ENCODE data around the gene CD81. TPM values are rescaled to one million over a fixed set of nuclear protein-coding genes. Genes with fewer than 3 reads are reported as not detected.

CD81 gene
- total RNA-seq, 1 donor from 2014 or later = 347 TPM

DNA sequence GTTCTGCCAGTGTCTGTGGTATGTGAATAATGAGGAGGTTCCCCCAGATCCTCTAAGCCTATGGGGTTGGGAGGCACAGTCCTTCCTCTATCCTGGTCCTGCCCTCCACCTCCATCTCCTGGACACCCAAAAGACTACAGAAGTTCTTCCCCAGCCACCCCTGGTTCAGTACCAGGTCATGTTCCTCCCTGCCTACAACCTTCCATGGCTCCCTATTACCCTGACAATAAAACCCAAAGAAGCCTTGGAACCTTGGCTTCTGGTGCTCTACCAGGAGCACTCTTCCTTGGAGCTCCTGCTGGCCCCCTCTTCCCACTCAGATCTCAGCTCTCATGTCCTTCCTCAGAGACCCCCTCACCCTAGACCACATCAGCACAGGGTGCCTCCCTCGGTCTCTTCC lies 54.3 kb downstream of the CD81 start:
- peaks cover 5% of the 10 kb centered on the region for H3K27me3 Mint-ChIP-seq (ENCODE audit: unreplicated experiment)
- H3K9me3 Mint-ChIP-seq (ENCODE audit: unreplicated experiment) = peaks cover 7% of the 10 kb centered on the region
- H3K4me1 Mint-ChIP-seq (ENCODE audit: low read depth, unreplicated experiment) = no peaks in the 10 kb centered on the region
- H3K27ac Mint-ChIP-seq (ENCODE audit: unreplicated experiment) = no peak overlapping the region
- H3K36me3 Mint-ChIP-seq (ENCODE audit: unreplicated experiment) = no peaks in the 10 kb centered on the region
- TF ChIP-seq, protein P1, sequence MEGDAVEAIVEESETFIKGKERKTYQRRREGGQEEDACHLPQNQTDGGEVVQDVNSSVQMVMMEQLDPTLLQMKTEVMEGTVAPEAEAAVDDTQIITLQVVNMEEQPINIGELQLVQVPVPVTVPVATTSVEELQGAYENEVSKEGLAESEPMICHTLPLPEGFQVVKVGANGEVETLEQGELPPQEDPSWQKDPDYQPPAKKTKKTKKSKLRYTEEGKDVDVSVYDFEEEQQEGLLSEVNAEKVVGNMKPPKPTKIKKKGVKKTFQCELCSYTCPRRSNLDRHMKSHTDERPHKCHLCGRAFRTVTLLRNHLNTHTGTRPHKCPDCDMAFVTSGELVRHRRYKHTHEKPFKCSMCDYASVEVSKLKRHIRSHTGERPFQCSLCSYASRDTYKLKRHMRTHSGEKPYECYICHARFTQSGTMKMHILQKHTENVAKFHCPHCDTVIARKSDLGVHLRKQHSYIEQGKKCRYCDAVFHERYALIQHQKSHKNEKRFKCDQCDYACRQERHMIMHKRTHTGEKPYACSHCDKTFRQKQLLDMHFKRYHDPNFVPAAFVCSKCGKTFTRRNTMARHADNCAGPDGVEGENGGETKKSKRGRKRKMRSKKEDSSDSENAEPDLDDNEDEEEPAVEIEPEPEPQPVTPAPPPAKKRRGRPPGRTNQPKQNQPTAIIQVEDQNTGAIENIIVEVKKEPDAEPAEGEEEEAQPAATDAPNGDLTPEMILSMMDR (IDR thresholded peaks at IDR 0.05; ENCODE audit: partially characterized antibody, unreplicated experiment) = no peak
- no peak overlapping the region for H3K4me3 Mint-ChIP-seq (ENCODE audit: unreplicated experiment)
- DNase-seq = no peak

DNA sequence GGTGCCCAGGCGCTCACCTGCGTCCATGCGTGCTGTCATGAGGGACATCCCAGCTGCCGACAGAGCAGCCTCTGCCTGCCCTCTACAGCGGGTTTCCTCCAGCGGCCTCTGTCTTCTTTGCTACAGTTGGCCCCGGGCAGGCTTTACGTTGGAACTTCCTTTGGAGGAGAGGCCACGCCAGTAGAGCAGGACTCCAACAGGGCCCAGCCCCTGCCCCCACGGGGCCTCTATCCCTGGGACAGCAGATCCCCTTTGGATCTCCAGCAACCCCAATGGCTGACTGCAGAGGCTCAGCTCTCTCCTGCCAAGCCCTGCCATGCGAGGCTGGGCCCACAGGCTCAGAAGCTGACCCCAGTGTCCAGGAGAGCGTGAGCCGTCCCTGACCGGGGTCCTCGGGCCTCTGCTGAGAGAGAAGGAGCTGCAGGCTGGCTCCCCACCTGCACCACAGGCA lies 55.1 kb downstream of the CD81 start:
- Mint-ChIP-seq H3K9me3 (ENCODE audit: unreplicated experiment) (peaks cover 7% of the 10 kb centered on the region), H3K4me1 (ENCODE audit: low read depth, unreplicated experiment) (no peaks in the 10 kb centered on the region), H3K4me3 (ENCODE audit: unreplicated experiment) (no peak overlapping the region), H3K36me3 (ENCODE audit: unreplicated experiment) (no peaks in the 10 kb centered on the region), H3K27me3 (ENCODE audit: unreplicated experiment) (peaks cover 5% of the 10 kb centered on the region), H3K27ac (ENCODE audit: unreplicated experiment) (no peak overlapping the region)
- TF ChIP-seq, protein P1 (IDR thresholded peaks at IDR 0.05; ENCODE audit: partially characterized antibody, unreplicated experiment) = no peak
- peak; percentile 12 for DNase-seq

DNA sequence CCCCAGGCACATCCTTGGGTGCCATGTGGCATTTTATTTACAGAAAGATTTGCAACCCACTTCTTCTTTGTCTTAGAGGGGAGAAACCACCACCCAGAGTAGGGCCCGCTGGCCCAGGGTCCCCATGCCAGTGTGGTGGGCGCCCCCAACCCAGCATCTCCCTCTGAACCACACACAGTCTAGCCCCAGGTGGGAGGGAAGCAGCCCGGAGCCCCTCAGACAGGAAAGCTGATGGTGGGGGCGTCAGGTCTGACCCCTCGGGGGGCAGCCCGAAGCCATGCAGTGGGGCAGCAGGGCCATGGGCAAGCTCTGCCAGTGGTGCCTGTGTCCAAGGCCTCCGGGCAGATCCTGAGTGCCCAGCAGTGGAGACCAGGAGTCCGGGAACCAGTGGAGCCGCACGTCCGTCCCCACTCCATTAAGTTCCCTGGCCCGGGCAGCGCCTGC lies 55.5 kb downstream of the CD81 start:
- Mint-ChIP-seq H3K4me1 (ENCODE audit: low read depth, unreplicated experiment) (no peaks in the 10 kb centered on the region), H3K9me3 (ENCODE audit: unreplicated experiment) (peaks cover 7% of the 10 kb centered on the region), H3K36me3 (ENCODE audit: unreplicated experiment) (no peaks in the 10 kb centered on the region), H3K27ac (ENCODE audit: unreplicated experiment) (no peak overlapping the region), H3K27me3 (ENCODE audit: unreplicated experiment) (peaks cover 9% of the 10 kb centered on the region), H3K4me3 (ENCODE audit: unreplicated experiment) (no peak overlapping the region)
- TF ChIP-seq, protein P1 (IDR thresholded peaks at IDR 0.05; ENCODE audit: partially characterized antibody, unreplicated experiment) = no peak
- DNase-seq = peak; percentile 7

DNA sequence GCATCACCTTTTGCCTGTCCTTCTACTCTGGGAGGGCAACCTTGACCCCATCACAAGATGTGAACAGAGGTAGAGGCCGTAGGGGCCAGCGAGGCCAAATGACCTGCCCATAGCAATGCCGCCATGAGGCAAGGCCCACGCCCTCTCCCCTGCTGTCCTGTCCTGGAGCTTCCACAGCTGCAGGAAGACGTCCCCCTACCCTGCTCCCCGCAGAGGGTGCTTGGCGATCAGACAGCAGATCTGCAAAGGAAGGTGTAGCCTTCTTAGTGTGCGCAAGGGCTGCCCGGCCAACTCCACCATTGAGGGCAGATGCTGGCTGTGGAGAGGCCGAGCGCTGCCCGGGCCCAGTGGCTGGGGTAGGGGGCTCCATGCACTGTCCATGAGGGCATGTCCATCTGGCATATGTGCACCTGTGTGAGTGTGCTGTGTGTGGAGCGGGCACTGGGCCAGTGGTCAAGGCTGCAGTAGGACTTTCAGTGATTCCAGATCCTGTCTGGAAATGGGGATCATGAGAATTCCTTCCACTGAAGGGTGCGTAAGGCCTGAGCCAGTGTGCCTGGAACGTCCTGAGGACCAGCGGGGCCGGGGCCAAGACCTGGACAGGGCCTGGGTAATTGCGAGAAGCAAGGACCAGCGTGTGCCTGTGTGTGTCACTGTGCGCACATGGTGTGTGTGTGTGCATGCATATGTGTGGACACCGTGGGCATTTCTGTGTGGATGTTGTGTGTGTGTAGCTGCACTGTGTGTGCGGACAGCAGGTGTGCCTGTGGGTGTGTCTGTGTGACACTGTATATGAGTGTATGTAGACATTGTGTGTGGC lies 56.2 kb downstream of the CD81 start:
- H3K27me3 Mint-ChIP-seq (ENCODE audit: unreplicated experiment) = peaks cover 9% of the 10 kb centered on the region
- peaks cover 7% of the 10 kb centered on the region for H3K9me3 Mint-ChIP-seq (ENCODE audit: unreplicated experiment)

More for the DNA sequence above, 56.2 kb downstream of the CD81 start:
- Mint-ChIP-seq H3K27ac (ENCODE audit: unreplicated experiment) (no peak overlapping the region), H3K4me1 (ENCODE audit: low read depth, unreplicated experiment) (no peaks in the 10 kb centered on the region), H3K4me3 (ENCODE audit: unreplicated experiment) (no peak overlapping the region), H3K36me3 (ENCODE audit: unreplicated experiment) (no peaks in the 10 kb centered on the region)
- peak; percentile 14 for DNase-seq
- TF ChIP-seq, protein P1 (IDR thresholded peaks at IDR 0.05; ENCODE audit: partially characterized antibody, unreplicated experiment) = no peak

All from glutamatergic neuron (in vitro differentiated cells).